Neural cell (in vitro differentiated cells): ENCODE results near the gene CAP2.

ENCODE experiments used
- CTCF ChIP-seq: fragments of 450-650 bp; IDR thresholded peaks from 2 replicates; pipeline ENCODE4 v1.5.1; 2014; ENCODE audit warnings: antibody characterized with exemption, mild to moderate bottlenecking, moderate library complexity; ENCODE audit not compliant: poor library complexity, severe bottlenecking
- EP300 ChIP-seq: fragments of 450-650 bp; conservative IDR thresholded peaks from 2 replicates; pipeline ENCODE4 v1.6.1; 2014; ENCODE audit warnings: antibody characterized with exemption, mild to moderate bottlenecking, moderate library complexity; ENCODE audit not compliant: poor library complexity, severe bottlenecking
- EZH2 ChIP-seq: fragments of 200-600, 300-800 bp; shearing (Covaris generic), sonication (generic); IDR thresholded peaks from 2 replicates; pipeline ENCODE4 v1.6.1; 2014; ENCODE audit warnings: antibody characterized with exemption, low read length, borderline replicate concordance, mild to moderate bottlenecking; ENCODE audit not compliant: insufficient read depth, poor library complexity, severe bottlenecking
- MXI1 ChIP-seq: fragments of 450-650 bp; conservative IDR thresholded peaks from 2 replicates; pipeline ENCODE4 v1.6.1; 2014; ENCODE audit warnings: antibody characterized with exemption, mild to moderate bottlenecking; ENCODE audit not compliant: poor library complexity, severe bottlenecking
- POLR2AphosphoS5 ChIP-seq: IDR thresholded peaks from 2 replicates; pipeline ENCODE4 v1.6.1; 2012
- RAD21 ChIP-seq: fragments of 450-650 bp; conservative IDR thresholded peaks from 2 replicates; pipeline ENCODE4 v1.6.1; 2014; ENCODE audit warnings: antibody characterized with exemption, mild to moderate bottlenecking, moderate library complexity
- TAF1 ChIP-seq: IDR thresholded peaks from 2 replicates; pipeline ENCODE4 v1.6.1; 2012; ENCODE audit warnings: low read depth
- TF ChIP-seq, protein P1 (sequence below): IDR thresholded peaks from 2 replicates; pipeline ENCODE4 v1.6.1; 2012; ENCODE audit warnings: borderline replicate concordance

GRCh38 chr6:17455919-17456318, 62.5 kb downstream of the CAP2 start:
- TF ChIP-seq CTCF (no peak), EZH2 (no peak), TAF1 (no peak), POLR2AphosphoS5 (no peak), RAD21 (no peak), EP300 (no peak), MXI1 (no peak)
- TF ChIP-seq, protein P1, sequence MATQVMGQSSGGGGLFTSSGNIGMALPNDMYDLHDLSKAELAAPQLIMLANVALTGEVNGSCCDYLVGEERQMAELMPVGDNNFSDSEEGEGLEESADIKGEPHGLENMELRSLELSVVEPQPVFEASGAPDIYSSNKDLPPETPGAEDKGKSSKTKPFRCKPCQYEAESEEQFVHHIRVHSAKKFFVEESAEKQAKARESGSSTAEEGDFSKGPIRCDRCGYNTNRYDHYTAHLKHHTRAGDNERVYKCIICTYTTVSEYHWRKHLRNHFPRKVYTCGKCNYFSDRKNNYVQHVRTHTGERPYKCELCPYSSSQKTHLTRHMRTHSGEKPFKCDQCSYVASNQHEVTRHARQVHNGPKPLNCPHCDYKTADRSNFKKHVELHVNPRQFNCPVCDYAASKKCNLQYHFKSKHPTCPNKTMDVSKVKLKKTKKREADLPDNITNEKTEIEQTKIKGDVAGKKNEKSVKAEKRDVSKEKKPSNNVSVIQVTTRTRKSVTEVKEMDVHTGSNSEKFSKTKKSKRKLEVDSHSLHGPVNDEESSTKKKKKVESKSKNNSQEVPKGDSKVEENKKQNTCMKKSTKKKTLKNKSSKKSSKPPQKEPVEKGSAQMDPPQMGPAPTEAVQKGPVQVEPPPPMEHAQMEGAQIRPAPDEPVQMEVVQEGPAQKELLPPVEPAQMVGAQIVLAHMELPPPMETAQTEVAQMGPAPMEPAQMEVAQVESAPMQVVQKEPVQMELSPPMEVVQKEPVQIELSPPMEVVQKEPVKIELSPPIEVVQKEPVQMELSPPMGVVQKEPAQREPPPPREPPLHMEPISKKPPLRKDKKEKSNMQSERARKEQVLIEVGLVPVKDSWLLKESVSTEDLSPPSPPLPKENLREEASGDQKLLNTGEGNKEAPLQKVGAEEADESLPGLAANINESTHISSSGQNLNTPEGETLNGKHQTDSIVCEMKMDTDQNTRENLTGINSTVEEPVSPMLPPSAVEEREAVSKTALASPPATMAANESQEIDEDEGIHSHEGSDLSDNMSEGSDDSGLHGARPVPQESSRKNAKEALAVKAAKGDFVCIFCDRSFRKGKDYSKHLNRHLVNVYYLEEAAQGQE: no peak
